K562 (cell line): ENCODE data around the gene SLC35E2B. TPM values are rescaled to one million over a fixed set of nuclear protein-coding genes. Genes with fewer than 3 reads are reported as not detected.

Experiments
- ASH1L ChIP-seq: fragments of 450-650 bp; IDR thresholded peaks from 2 replicates; pipeline ENCODE4 v1.6.1; 2018; ENCODE audit warnings: borderline replicate concordance, mild to moderate bottlenecking, low read depth; ENCODE audit not compliant: partially characterized antibody
- CHCHD3 ChIP-seq: fragments of 250-450 bp; sonication (Bioruptor Pico); IDR thresholded peaks from 2 replicates; pipeline ENCODE4 v2.1.2; 2022; ENCODE audit warnings: mild to moderate bottlenecking
- E2F3 ChIP-seq: fragments of 250-450 bp; sonication (Bioruptor Pico); IDR thresholded peaks from 2 replicates; pipeline ENCODE4 v1.4.0; 2020; ENCODE audit warnings: mild to moderate bottlenecking
- HBP1 ChIP-seq: fragments of 450-650 bp; formaldehyde crosslinking; IDR thresholded peaks from 2 replicates; pipeline ENCODE4 v1.4.0; 2022; ENCODE audit warnings: missing genetic modification characterization
- HMGN3 ChIP-seq: IDR thresholded peaks from 2 replicates; pipeline ENCODE4 v1.6.1; 2011; ENCODE audit warnings: borderline replicate concordance, low read depth, mild to moderate bottlenecking, mixed read lengths, low read length; ENCODE audit not compliant: insufficient read length; ENCODE audit errors: extremely low read depth
- NFIX ChIP-seq: fragments of 250-450 bp; sonication (Bioruptor Pico); IDR thresholded peaks from 2 replicates; pipeline ENCODE4 v1.4.0; 2020; ENCODE audit warnings: low read depth, mild to moderate bottlenecking, moderate library complexity
- POLR3G ChIP-seq: IDR thresholded peaks from 2 replicates; pipeline ENCODE4 v1.6.1; 2011; ENCODE audit not compliant: insufficient read length, insufficient replicate concordance; ENCODE audit errors: extremely low read depth
- PPARD ChIP-seq: fragments of 250-450 bp; sonication (Bioruptor Pico); IDR thresholded peaks from 2 replicates; pipeline ENCODE4 v1.8.0; 2022; ENCODE audit warnings: inconsistent platforms, mild to moderate bottlenecking, moderate library complexity
- ZBTB26 ChIP-seq: fragments of 450-650 bp; formaldehyde crosslinking; IDR thresholded peaks from 2 replicates; pipeline ENCODE4 v1.4.0; 2022; ENCODE audit warnings: missing genetic modification characterization
- ZNF174 ChIP-seq: fragments of 250-450 bp; sonication (Bioruptor Pico); IDR thresholded peaks from 2 replicates; pipeline ENCODE4 v1.4.0; 2020; ENCODE audit warnings: mild to moderate bottlenecking
- ZNF347 ChIP-seq: fragments of 450-650 bp; formaldehyde crosslinking; IDR thresholded peaks from 2 replicates; pipeline ENCODE4 v1.4.0; 2020; ENCODE audit warnings: low read depth, mild to moderate bottlenecking, moderate library complexity
- ZNF644 ChIP-seq: fragments of 200-800 bp; sonication (Bioruptor generic); IDR thresholded peaks from 2 replicates; pipeline ENCODE4 v1.6.1; 2016; ENCODE audit warnings: low read depth, missing genetic modification characterization, missing compliant biosample characterization
- polyA plus RNA-seq, 8 experiments: library from polyadenylated mRNA; depleted of rRNA in 4 of 8; stranded (reverse) in 5 of 8; unstranded in 3 of 8; fragments of >200 nt; fragmentation: Nextera tagmentation in 2 of 8; fragmentation: Illumina TruSeq in 1 of 8; extraction: Ambion mirVana in 2 of 8; extraction: Trizol in 1 of 8; gene quantifications; 2 replicates each; pipeline versions ENCODE4 v1.2.1 to v1.2.3, GENCODE V29; 2011 to 2014; ENCODE audit warnings: inconsistent platforms in 1 of 8, missing spikeins in 1 of 8
- total RNA-seq, 7 experiments: library from RNA; depleted of rRNA in 6 of 7; stranded (reverse); fragments of >200 nt in 6 of 7; fragmentation: Illumina TruSeq in 2 of 7; extraction: Trizol in 2 of 7; gene quantifications; 2 replicates each; pipeline versions ENCODE4 v1.2.1 to v1.2.3, GENCODE V29; 2011 to 2021; ENCODE audit warnings: low replicate concordance in 1 of 7
- TF ChIP-seq, protein P1 (sequence below), 2 experiments: IDR thresholded peaks in 1 of 2; conservative IDR thresholded peaks in 1 of 2; 2 replicates each; pipeline ENCODE4 v1.6.1; 2016; ENCODE audit warnings: low read depth in 2 of 2, mild to moderate bottlenecking in 1 of 2, missing compliant biosample characterization in 1 of 2, missing genetic modification characterization in 1 of 2, moderate library complexity in 1 of 2
- TF ChIP-seq, protein P2 (sequence below): fragments of 200-800 bp; sonication (Bioruptor generic); IDR thresholded peaks from 2 replicates; pipeline ENCODE4 v1.6.1; 2016; ENCODE audit warnings: missing genetic modification characterization, missing compliant biosample characterization

The SLC35E2B gene
- total and polyA plus RNA-seq, 9 of the 15 experiments (the other 6 are each of a cell fraction or from before 2014, with no cell fraction given): 4.7 to 44.6 (median 20.7) TPM

- TF ChIP-seq, protein P1, sequence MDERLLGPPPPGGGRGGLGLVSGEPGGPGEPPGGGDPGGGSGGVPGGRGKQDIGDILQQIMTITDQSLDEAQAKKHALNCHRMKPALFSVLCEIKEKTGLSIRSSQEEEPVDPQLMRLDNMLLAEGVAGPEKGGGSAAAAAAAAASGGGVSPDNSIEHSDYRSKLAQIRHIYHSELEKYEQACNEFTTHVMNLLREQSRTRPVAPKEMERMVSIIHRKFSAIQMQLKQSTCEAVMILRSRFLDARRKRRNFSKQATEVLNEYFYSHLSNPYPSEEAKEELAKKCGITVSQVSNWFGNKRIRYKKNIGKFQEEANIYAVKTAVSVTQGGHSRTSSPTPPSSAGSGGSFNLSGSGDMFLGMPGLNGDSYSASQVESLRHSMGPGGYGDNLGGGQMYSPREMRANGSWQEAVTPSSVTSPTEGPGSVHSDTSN (CRISPR knock-in tag; IDR thresholded peaks at IDR 0.05; ENCODE audit: low read depth): no peak
- TF ChIP-seq, protein P1 (tag; conservative IDR thresholded peaks at IDR 0.05; ENCODE audit: low read depth): peak; percentile 67
- TF ChIP-seq ZNF347 (CRISPR knock-in tag) (0 out of 2 replicates have a peak, but pooled peaks have one; percentile 64), CHCHD3 (CRISPR knock-in tag) (no peak), E2F3 (CRISPR knock-in tag) (peak; percentile 94), ZNF174 (CRISPR knock-in tag) (0 out of 2 replicates have a peak, but pooled peaks have one; percentile 57), HMGN3 (no peak), ZBTB26 (peak; percentile 75; the same call in 1 of the 2 replicates), PPARD (peak; percentile 69; the same call in 1 of the 2 replicates), HBP1 (CRISPR knock-in tag) (peak; percentile 78; the same call in 1 of the 2 replicates), POLR3G (no peak), ASH1L (no peak), NFIX (CRISPR knock-in tag) (0 out of 2 replicates have a peak, but pooled peaks have one; percentile 9), ZNF644 (tag) (peak; percentile 90)
- TF ChIP-seq, protein P2, sequence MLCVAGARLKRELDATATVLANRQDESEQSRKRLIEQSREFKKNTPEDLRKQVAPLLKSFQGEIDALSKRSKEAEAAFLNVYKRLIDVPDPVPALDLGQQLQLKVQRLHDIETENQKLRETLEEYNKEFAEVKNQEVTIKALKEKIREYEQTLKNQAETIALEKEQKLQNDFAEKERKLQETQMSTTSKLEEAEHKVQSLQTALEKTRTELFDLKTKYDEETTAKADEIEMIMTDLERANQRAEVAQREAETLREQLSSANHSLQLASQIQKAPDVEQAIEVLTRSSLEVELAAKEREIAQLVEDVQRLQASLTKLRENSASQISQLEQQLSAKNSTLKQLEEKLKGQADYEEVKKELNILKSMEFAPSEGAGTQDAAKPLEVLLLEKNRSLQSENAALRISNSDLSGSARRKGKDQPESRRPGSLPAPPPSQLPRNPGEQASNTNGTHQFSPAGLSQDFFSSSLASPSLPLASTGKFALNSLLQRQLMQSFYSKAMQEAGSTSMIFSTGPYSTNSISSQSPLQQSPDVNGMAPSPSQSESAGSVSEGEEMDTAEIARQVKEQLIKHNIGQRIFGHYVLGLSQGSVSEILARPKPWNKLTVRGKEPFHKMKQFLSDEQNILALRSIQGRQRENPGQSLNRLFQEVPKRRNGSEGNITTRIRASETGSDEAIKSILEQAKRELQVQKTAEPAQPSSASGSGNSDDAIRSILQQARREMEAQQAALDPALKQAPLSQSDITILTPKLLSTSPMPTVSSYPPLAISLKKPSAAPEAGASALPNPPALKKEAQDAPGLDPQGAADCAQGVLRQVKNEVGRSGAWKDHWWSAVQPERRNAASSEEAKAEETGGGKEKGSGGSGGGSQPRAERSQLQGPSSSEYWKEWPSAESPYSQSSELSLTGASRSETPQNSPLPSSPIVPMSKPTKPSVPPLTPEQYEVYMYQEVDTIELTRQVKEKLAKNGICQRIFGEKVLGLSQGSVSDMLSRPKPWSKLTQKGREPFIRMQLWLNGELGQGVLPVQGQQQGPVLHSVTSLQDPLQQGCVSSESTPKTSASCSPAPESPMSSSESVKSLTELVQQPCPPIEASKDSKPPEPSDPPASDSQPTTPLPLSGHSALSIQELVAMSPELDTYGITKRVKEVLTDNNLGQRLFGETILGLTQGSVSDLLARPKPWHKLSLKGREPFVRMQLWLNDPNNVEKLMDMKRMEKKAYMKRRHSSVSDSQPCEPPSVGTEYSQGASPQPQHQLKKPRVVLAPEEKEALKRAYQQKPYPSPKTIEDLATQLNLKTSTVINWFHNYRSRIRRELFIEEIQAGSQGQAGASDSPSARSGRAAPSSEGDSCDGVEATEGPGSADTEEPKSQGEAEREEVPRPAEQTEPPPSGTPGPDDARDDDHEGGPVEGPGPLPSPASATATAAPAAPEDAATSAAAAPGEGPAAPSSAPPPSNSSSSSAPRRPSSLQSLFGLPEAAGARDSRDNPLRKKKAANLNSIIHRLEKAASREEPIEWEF (CRISPR knock-in tag): peak; percentile 94
Observed at GRCh38 chr1:1609822-1610485, 82.6 kb downstream of the SLC35E2B start (continued).
